ENCODE results near the gene MAGEB16.

Gene MAGEB16

GRCh38 chrX:35798042-35798441 lies at the start of gene MAGEB16:
TSS of gene MAGEB16 (plus strand) at chrX:35798342. CDS start at chrX:35802197, 3,855 bp downstream.
- no peak for DNase-seq

GRCh38 chrX:35773958-35774564 lies 24.1 kb upstream of the MAGEB16 start:
- DNase-seq: no peak

- no peak for DNase-seq
These were observed 13.1 kb upstream of the MAGEB16 start for GRCh38 chrX:35785075-35785474.

- no peak for DNase-seq
These were observed 11.9 kb upstream of the MAGEB16 start for GRCh38 chrX:35786271-35786670.

- no peak for DNase-seq
These were observed 10.3 kb upstream of the MAGEB16 start for GRCh38 chrX:35787867-35788266.

- DNase-seq: no peak
These were observed 2.3 kb downstream of the MAGEB16 start for GRCh38 chrX:35800474-35800873.

- no peak for DNase-seq
These were observed 11.6 kb downstream of the MAGEB16 start for GRCh38 chrX:35809781-35810180.

- no peak for DNase-seq
These were observed 21.1 kb downstream of the MAGEB16 start for GRCh38 chrX:35819241-35819640.

- no peak for DNase-seq
These were observed 28.4 kb downstream of the MAGEB16 start for GRCh38 chrX:35826503-35826902.

- no peak for DNase-seq
These were observed 31.4 kb downstream of the MAGEB16 start for GRCh38 chrX:35829501-35829900.

GRCh38 chrX:35841872-35842271 lies 43.7 kb downstream of the MAGEB16 start:
- DNase-seq: no peak

- no peak for DNase-seq
These were observed 44.5 kb downstream of the MAGEB16 start for GRCh38 chrX:35842674-35843073.

GRCh38 chrX:35847736-35848135 lies 49.6 kb downstream of the MAGEB16 start:
- no peak for DNase-seq
